AML-193 (cell line): ENCODE data around the gene IGFN1.
"Not testable (repeated sequence)": the region's sequence is repeated elsewhere in the genome, so short reads cannot be mapped to it uniquely, and the experiment has no call there.

ENCODE experiments used
- DNase-seq, 2 experiments: peaks; one replicate each; lab custom pipeline; 2025; lab: John Stamatoyannopoulos, UW

Gene IGFN1

DNA sequence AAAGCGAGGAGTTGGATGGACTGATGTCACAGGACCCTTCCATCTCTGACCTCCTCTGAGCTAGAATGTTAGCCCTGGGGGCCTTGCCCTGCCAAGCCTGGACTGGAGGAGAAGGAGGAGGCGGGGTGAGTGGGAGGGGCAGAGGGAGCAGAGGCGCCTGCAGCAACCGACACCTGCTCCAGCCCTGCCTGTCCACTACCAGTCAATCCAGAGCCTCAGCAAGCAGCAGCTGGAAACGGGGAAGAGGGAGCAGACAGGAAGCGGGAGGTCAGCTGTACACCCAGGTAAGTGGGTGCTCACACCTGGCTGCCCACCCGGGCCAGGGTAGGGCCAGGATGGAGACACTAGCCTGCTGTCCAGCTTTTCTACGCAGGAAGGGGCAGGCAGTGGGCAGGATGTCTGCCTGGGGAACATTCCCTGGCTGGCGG is at the start of gene IGFN1:
Gene IGFN1, plus strand, starts transcription at position 201 of the 428 bp plus-strand sequence. CDS start 2,470 bp downstream, outside the sequence.
- no peak for DNase-seq

DNA sequence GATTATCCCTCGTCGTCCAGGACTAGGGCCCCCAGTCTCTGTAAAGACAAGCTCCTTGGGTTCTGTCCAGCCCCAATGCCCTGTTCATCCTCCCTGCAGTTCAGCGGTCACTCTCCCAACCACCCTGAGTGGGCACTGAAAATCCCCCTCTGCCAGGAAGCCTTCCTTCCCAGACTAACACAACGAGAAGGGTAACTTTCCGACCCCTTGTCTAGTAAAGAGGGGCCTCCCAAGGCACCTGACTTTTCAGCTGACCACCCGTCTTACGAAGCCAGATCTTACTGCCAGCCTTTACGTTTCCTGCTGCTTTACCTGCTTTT is 49.7 kb upstream of the IGFN1 start:
- DNase-seq: no peak

DNA sequence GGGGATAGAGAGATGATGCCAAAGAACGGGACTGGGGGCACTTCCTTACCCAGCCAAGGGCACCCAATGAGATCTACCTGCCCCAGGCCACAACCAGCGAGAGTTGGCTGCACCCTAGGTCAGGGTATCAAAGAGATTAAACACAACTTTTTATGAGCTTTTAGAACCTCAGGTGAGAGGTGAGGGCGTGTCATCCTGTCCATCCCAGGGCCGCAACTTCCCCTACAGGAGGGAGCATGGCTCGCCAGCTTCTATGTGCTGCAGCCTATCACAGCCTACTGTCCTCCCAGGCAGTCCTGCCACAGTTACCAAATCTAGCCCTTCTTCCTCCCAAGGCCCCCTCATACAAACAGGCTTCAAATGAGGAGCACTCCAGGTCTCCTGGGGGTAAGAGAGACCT is 49.2 kb upstream of the IGFN1 start:
- DNase-seq: no peak

DNA sequence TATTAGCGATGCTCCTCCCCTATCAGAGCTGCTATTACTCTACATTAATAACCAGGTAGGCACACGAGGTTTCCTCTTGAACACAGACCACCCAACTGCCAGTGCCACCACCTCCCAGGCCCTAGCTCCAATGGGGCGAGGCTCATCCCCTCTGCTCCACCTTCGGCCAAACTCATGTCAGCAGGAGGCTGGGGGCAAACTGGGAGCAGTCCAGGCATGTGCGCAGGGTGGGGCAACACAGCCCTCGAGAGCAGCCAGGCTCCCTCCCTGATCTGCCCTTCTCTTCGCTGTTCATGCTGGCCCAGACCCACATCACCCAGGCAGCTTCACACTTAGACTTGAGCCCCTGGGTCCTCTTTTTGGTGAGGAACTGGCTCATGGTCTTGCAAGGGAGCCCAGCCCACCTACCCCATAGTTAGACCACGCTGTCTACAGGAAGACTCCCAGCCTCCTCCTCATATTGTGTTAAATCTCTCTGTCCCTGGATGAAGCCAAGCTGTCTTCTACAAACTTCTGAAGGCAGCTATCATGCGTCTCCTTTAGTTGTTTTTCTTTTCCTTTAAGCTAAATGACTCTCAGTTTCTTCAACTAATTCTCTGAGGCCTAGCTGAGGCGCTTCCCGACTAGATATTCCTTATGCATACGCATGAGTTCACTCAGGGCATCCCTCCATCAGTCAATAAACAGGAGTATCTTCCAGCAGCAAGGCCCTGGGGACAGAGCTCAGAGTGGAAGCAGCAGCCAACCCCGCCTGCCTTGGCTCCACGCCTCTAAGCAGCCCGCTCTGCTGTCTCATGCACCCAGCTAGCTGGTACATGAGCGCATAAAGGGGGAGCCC is 48.4 kb upstream of the IGFN1 start:
- DNase-seq: no peak

DNA sequence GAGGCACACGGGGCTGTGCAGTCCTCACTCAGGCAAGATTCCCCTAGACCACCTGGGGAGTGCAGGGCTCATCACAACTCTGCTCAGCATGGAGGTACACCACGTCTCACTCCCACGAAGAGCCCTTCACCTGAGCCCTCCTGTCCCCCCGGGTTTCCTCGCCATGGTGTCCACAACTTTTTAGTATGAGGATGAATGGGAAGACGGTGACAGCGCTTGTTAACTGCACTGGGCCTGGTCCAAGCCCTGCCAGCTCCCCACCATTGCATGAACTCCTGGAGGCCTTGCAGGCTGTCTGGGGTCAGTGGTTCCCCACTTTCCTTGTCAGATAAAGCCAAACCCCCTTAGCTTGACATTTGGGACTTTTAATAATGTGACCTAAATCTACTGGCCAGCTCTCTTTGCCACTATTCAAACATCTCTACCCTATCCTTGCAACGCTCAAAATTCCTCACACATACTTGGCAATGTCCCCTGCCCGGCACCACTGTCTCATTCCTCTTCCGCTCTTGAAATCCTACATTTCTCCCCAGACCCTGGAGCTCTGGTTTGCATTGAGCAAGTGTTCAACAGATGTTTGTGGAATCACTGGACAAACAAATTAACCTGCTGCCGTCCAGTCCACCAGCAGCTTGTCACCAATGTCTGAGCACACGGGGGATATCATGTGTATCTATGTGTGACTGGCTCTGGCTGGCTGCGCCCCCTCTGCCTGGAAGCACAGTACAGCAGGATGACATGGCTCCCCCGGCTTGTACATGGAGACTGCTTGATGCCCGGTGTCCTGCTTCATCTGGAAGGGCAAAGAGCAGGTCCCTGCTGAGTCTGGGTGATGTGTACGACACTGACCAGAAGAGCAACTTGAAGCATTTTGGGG is 47.5 kb upstream of the IGFN1 start:
- no peak for DNase-seq

DNA sequence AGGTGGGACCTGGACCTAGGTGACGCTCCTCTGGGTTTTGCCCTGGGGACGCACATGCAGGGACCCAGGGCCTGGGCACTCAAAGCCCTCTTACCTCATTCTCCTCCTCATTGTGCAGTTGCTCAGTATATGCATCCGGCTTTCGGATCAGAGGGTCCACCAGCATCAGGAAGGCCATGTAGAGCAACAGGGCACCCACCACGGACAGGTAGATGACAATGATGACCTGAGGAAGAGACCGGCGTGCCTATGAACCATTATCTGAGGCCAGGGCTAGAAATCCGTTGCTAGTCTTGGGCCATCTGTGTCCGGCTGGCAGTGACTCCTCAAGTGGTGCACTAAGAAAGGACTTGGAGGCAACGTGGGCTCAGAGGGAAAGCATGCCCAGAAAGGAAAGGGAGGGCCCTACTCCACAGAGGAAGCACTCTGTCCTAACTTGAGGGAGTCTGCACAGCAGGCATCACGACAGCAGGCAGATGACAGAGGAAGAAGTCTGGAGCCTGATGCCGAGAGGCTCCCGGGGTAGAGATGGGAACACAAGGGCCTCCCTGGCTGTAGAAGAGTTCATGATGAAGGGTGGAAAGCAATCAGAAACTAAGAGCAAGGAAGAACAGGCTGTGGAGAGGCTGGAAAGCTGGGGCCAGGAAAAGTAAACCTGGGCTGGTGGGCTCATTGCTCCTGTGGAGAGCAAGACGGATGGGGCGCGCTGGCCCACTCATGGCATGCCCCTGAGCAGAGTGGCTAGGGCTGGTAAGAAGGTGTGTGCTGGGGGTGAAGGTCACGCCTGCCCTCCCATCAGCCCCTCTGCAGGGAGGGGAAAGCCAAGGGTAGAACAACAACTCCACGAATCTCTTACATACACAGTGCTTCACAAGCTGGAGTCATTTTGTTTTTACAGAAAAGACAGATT is 46.6 kb upstream of the IGFN1 start:
- no peak for DNase-seq

DNA sequence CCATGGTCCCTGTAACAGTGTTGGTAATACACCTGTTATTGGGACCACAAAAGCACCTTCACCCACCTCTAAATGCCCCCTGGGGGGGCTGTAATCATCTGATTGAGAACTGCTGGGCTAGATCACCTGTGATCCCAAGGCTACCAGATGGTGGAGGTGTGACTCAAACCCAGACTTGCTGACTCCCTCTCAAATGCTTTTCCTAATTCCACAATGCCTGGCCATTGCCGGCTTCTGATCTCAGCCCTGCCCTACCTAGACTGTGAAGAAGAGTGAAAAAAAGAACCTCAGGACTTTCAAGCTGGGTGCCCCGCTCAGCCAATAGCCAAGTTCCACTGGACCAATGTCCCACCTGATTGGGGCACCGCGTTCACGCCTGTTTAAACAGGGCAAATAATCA is 45.9 kb upstream of the IGFN1 start:
- no peak for DNase-seq

DNA sequence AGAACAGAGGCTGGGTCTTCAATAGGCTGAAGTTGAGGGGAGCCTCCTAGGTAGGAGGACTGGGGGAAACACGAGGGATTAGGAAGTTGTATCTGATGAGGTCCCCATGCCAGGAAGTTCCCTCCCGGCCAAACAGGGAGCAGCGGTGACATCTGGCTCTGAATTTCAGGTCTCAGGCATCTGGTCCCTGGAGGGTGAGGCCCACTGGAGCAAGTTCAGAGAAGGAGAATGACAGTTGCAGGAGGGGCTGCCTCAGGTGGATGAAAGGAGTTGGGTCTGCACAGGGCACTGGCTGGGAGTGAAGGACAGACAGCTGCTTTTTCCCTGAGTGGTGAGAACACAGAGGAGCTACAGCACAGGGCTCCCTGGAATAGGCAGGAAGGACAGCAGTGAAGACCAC is 45.5 kb upstream of the IGFN1 start:
- no peak for DNase-seq

DNA sequence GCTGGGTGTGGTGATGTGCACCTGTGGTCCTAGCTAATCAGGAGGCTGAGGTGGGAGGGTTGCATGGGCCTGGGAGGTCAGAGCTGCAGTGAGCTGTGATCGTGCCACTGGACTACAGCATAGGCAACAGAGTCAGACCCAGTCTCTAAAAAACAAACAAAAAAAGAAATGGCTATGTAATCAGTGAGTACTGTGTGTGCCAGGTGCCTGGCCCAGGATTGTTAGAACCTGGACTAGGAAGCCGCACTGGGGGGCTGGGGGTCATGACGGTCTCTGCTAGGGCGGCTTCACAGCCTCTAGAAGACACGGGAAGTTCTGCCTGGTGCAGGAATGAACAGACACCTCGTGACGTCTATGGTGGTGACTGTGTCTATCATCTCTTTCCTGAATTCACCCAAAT is 44.8 kb upstream of the IGFN1 start:
- no peak for DNase-seq

DNA sequence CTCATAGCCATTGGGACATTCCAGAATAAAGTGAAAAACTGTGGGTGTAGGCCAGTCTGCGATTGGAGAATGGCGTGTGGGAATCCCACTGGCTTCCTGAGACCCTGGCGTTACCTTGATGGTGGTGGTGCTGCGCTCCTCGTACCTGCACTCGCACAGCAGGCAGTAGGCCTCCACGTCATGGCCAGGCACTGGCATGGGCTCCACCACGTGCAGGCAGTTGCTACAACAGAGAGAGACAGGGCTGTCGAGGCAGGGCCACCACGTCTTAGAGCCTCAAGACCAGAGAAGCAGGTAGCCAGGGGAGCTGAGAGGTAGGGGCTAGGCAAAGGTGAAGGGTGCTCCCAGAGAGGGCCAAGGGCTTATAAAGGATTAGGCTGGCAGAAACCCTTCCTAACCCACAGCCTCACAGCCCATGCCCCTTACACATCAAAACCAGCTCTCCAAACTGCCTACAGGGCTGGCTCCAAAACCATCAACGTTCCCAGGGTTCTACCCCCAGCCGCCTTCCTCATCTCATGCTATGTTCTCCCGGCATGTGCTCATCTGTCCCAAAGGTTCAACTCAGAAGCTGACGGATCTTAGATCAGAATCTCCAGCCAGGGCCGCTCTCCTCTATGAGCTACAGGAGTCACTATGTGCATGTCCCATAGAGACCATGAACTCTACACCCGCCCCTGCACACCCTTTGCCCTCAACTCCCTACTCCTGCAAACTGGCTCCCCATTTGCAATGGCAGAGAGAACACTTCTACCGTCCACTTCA is 43.8 kb upstream of the IGFN1 start:
- no peak for DNase-seq

DNA sequence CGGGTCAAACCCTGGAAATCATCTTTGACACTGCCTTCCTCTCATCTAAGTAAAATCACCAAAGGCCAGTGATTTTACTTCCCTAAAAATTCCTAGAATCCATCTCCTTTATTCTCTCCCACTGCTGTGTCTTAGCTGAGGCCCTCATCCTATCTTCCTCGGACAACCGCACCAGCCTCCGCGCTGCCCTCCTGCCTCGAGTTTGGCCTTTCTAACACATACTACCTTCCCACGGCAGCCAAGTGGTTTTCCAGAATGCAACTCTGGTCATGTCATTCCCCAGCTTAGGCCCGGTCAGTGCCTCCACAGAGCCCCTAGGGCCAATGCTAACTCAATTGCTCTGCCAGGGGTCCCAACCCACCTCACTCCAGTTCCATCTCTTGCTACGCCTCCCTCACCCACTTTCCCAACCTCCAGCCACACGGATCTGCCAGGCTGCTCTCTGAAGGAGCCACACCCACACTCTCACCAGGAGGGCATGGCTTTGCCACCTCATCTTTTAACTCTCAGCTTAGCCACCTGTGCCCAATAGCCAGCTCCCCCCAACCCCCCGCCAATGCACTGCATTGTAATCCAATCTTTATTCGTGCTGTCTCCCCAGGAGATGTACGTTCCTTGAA is 43.1 kb upstream of the IGFN1 start:
- DNase-seq: no peak

DNA sequence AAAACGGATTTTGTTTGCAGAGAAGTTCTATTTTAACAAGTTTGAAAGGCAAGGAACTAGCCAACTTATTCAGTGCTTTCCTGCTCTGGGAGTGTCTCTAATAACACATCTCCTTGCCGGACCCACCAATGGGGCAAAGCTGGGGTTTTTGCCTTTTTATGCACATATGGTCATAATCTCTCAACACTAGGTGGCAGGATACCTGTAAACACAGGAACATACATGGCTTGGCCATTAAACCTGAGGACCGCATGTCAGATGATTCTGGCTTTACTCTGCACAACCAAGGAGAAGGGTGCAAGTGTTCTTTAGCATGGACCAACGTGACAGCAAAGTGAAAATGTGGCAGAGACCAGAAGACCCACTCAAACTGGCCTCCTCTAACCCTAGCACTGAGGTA is 41.2 kb upstream of the IGFN1 start:
- DNase-seq: peak; percentile 27 to 37

DNA sequence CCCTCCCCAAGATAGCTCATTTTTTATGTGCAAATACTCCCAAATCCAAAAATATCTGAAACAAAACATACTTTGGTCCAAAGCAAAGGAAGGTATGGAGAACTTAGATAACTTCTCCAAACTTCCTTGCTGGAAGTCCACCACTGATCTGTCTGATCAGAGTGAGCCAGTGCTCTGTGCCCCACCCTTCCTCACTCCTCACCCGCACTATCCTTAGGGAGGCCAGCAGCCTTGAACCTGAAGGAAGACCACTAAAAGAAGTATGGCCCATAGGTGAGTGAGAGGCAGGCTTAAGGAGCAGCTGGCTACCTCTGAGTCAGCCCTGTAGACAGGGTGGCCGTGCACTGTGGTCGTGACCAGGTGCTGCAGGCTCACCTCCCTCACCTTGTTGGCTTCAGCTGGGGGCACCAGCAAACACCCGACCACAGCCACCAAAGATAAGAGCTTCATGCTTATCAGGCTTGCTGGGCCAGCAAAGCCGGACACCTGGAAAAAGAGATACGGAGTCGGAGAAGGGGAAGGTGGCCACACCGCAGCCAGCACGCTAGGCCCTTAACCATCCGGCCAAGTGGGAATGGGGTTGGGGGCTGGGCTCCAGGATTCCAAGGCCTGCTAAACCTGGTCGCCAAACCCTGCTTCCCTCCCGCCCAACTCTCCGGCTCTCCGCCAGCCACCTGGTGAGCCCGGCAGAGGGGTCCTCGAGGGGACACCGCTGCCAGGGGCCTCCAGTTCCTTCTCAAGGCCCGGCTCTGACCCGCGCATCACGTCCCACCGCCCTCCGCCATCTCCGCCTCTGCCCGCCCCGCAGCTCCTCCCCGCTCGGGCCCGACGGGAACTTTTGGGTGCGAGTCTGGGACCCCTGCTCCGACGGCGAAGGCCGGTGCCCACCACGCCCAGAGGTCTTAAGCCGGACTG is 36.9 kb upstream of the IGFN1 start:
- DNase-seq: peak; percentile 42 to 44

DNA sequence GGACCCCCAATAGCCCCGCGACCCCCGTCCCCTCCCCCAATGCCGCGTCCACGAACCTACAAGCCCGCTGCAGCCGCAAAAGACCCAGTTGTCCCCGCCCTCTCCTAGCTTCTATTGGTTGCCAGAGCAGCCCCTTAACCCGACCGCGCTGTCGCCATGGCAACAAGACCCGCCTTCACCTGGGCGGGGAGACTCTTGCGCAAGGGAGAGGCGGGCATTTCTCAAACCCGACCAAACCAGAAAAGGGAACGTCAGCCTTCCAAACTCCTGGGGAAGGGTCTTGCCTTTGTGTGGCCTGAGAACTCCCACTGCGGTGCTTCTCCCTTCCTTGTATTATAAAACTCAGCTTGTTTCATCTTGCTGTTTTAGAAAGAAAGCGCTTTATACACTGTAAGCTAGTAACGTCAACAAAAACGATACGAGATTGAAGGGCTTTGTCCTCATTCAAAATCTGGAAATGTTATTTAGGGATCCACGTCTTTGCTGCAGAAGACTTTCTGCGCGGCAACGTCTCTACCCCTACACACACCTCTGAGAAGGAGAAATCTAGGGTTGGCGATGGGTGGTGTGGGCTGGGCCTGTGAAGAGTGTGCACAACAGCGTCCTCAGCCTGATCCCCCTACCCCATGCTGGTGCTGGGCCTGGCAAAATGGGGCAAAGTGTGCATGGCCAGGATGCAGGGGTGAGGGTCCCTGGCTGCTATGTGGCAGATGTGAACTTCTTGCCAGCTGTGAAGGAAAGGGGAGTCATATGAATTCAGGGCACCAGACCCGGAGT is 36.0 kb upstream of the IGFN1 start, which contains the start of gene TMEM9:
Gene TMEM9, minus strand, starts transcription at position 86 of the 777 bp plus-strand sequence. CDS start 551 bp downstream, outside the sequence.
- peak; percentile 81 to 83 for DNase-seq

DNA sequence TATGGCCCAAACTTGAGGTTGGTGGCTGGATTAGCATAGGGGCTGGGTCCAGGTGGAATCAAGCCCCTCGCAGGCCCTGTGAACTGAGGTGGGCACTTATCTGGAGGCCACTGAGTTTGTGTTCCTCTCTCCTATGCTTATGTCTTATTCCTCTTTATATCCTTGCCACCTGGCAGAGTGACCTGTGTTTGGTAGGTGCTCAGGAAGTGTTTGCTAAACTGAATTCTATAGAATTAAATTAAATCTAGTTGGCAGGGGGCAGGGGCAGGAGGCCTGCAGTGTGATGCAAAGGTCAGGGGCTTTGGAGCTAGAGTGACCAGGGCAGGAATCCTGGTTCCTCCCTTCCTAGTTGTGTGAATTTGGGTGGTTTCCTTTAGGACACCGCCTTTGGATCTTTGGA is 35.3 kb upstream of the IGFN1 start:
- no peak for DNase-seq

DNA sequence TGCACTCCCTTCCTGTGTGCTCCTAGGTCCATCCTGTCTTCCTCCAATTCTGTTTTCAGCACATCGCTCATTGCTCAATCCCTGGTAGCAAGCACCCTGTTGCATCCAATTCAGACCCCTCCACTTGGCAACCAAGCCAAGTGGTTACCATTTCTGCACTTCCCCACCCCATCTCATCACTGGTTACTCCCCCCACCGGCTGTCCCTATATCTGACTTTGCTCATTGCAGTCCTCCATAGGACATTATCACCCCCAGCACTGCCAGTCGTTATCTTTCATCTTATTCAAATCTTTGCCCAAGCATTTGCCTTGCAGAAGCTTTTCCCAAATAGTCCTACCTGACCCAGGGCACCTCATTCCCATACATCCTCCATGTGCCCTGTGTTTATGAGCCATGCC is 34.3 kb upstream of the IGFN1 start:
- DNase-seq: no peak

DNA sequence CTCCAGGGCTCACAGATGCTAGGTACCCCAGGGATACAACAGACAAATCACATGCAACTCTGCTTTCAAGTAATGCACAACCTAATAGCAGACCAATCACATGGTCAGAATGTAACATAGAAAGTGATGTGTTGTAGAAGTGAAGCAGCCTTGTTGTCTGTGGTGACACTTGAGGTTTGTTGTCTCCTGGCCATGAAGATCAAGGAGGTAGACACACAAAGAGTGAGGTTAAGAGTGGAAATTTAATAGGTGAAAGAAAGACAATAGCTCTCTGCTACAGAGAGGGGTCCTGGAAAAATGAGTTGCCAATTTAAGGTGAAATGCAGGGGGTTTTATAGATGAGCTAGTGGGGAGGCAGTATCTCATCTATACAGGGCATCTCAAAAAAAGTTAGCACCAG is 33.8 kb upstream of the IGFN1 start:
- no peak for DNase-seq

DNA sequence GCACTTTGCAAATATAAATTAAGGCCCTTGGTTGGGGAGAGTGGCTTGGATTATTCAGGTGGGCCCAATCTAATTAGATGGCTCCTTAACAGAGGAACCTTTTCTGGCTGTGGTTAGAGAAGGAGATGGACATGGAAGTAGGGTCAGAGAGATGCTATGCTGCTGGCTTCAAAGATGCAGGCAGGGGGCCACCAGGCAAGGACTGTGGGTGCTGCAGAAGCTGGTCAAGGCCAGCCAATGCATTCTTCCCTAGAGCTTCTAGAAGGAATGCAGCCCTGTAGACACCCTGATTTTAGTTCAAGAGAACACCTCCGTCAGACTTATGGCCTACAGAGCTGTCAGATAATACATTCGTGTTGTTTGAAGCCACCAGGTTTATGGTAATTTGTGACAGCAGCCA is 32.7 kb upstream of the IGFN1 start:
- no peak for DNase-seq

DNA sequence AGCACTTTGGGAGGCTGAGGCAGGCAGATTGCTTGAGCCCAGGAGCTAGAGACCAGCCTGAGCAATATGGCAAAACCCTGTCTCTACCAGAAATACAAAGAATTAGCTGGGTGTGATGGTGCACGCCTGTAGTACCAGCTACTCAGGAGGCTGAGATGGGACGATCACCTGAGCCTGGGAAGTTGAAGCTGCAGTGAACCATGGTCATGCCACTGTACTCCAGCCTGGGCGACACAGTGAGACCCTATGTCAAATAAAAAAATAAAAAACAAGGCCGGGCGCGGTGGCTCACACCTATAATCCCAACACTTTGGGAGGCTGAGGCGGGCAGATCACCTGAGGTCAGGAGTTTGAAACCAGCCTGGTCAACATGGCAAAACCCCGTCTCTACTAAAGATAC is 27.6 kb upstream of the IGFN1 start:
- DNase-seq: not testable (repeated sequence)
